ENCODE measurements around the gene GJB1. TPM values are rescaled to one million over a fixed set of nuclear protein-coding genes. Genes with fewer than 3 reads are reported as not detected.
A peak's percentile ranks its signal among the peaks of the same experiment; 100 is the strongest.

GJB1 gene
- total and polyA plus RNA-seq, 9 of the 15 experiments (the other 6 are each of a cell fraction or from before 2014, with no cell fraction given), result 0.11 TPM; not detected in 8

GRCh38 chrX:71252221-71252620, 29.2 kb downstream of the GJB1 start:
- intact Hi-C loops (cut with micrococcal nuclease), result no loop called here
- POLR2A ChIA-PET, result interaction anchor here (0.8 kb wide), 1 partner anchor 105 kb away, joined by 3 read pairs; no protein-coding TSS in a partner anchor

More at GRCh38 chrX:71252221-71252620, 29.2 kb downstream of the GJB1 start:
- peaks cover 23% of the 10 kb centered on the region for H3K79me2 ChIP-seq (ENCODE audit: control insufficient read depth, insufficient read depth, low read length)
- 0 out of 2 replicates have a peak, but pooled peaks have one; percentile 12 for TF ChIP-seq HBP1 (CRISPR knock-in tag; IDR thresholded peaks at IDR 0.05)
- TF ChIP-seq SUPT5H (IDR thresholded peaks at IDR 0.05), result peak; percentile 29; the same call in 1 of the 2 replicates
- peak; percentile 36; the same call in 1 of the 2 replicates for TF ChIP-seq CBFA2T3 (IDR thresholded peaks at IDR 0.05)
- 0 out of 2 replicates have a peak, but pooled peaks have one; percentile 17 for TF ChIP-seq ZBTB2 (IDR thresholded peaks at IDR 0.05)
- no peak for TF ChIP-seq LEF1 (IDR thresholded peaks at IDR 0.05)
- TF ChIP-seq EGR1 (conservative IDR thresholded peaks at IDR 0.05), result peak; percentile 51
- no peak for TF ChIP-seq CBX8 (IDR thresholded peaks at IDR 0.05; ENCODE audit: borderline replicate concordance, extremely low read depth, low read depth, low read length, poor library complexity, severe bottlenecking)
- TF ChIP-seq RHOXF2B (CRISPR knock-in tag; conservative IDR thresholded peaks at IDR 0.05), result no peak
- no peaks in the 10 kb centered on the region for H3K9me1 ChIP-seq (ENCODE audit: control insufficient read depth, insufficient read depth, low read length)
- BruUV-seq (replicated peaks), result no TSS peak
- H2AFZ ChIP-seq (ENCODE audit: low read depth, low read length), result no peak overlapping the region
- no peaks in the 10 kb centered on the region for H3K27me3 ChIP-seq (ENCODE audit: control insufficient read depth in 2 of 2, insufficient read depth in 2 of 2, low read length in 2 of 2)
- peak overlapping the region in 1 of 2 experiments; percentile 97; a peak in 2 of 4 replicates for H3K9ac ChIP-seq (ENCODE audit: insufficient read depth in 1 of 2, low read depth in 2 of 2, low read length in 2 of 2)
- CTCF ChIA-PET (ENCODE audit: low intra/inter-chr PET ratio), result interaction anchor here (0.7 kb wide), 1 partner anchor 206 kb away, joined by 3 read pairs; no protein-coding TSS in a partner anchor
- 0% methylated on average over 2 of the region's 2 CpGs for WGBS (ENCODE audit: insufficient coverage, low coverage, missing lambda C conversion rate)
- no peaks in the 10 kb centered on the region for H4K20me1 ChIP-seq (replicated peaks; ENCODE audit: control insufficient read depth, insufficient read depth, low read length)
- no peaks in the 10 kb centered on the region for H3K9me3 ChIP-seq (replicated peaks; ENCODE audit: control insufficient read depth, insufficient read depth, low read depth, low read length)
- no peak overlapping the region; the same call in 2 of the 3 replicates for H3K27ac ChIP-seq (ENCODE audit: extremely low read depth, low read depth, low read length)
- DNase-seq (ENCODE audit: extremely low read depth in 1 of 4, low spot score in 3 of 4) (peak in 1 of 4 experiments; percentile 23), ATAC-seq (no peak), FAIRE-seq (peak; percentile 56)
- in situ Hi-C loops (cut with MboI), result no loop called here
- peaks cover 35% of the 10 kb centered on the region; the same call in 2 of the 3 replicates for H3K36me3 ChIP-seq (ENCODE audit: control insufficient read depth, insufficient read depth, low read length)
- peak overlapping the region; percentile 91 for H3K4me2 ChIP-seq (ENCODE audit: insufficient read depth, low read length)
- H3K4me3 ChIP-seq, result peak overlapping the region; percentile 95; the same call in 1 of the 2 replicates
- peaks cover 24 to 30% of the 10 kb centered on the region in 2 experiments; a peak in 4 of 5 replicates for H3K4me1 ChIP-seq (replicated peaks in 1 of 2; ENCODE audit: control insufficient read depth in 2 of 2, insufficient read depth in 2 of 2, low read length in 2 of 2)

Measured in K562 (cell line).